A549 (cell line): ENCODE results near the gene C1orf53. TPM values are rescaled to one million over a fixed set of nuclear protein-coding genes. Genes with fewer than 3 reads are reported as not detected.

Experiments used
- ATAC-seq, 2 experiments: fragments of 200-7000 bp in 1 of 2; fragments of >200 bp in 1 of 2; cut with Nextera tagmentation in 1 of 2; cut with Tn5 transposase in 1 of 2; 3 replicates each; pipeline versions ENCODE4 v1.8.0 to v1.9.1; 2018 to 2020; ENCODE audit warnings: mild to moderate bottlenecking in 1 of 2, moderate library complexity in 1 of 2
- CTCF ChIA-PET: fragments of 300-600 bp; sonication (Branson Sonifier 250); formaldehyde crosslinking; extraction: SDS; loops from one replicate; lab custom pipeline; 2021; ENCODE audit warnings: antibody characterized with exemption, inconsistent platforms; lab: Yijun Ruan, JAX
- POLR2A ChIA-PET: fragments of 350-600 bp; formaldehyde crosslinking; extraction: SDS; loops from one replicate; lab custom pipeline; 2021; ENCODE audit warnings: antibody characterized with exemption, inconsistent platforms; lab: Yijun Ruan, JAX
- DNase-seq, 2 experiments: peaks; one replicate each; pipeline versions ENCODE4 v3.0.0 to v3.0.0-alpha.2; 2011 to 2016; ENCODE audit warnings: low read depth in 1 of 2, low spot score in 1 of 2
- FAIRE-seq: peaks from 2 replicates; lab custom pipeline; 2011; peaks lifted over from hg19 to GRCh38; lab: Jason Lieb, UNC
- H3K27ac ChIP-seq, 2 experiments: fragments of >200 bp; sonication (Bioruptor Twin); formaldehyde crosslinking; 3 replicates each; pipeline ENCODE4 v1.5.1; 2016 to 2017
- H3K4me1 ChIP-seq: fragments of >200 bp; sonication (Bioruptor Twin); formaldehyde crosslinking; 3 replicates; pipeline ENCODE4 v1.6.1; 2016
- H3K4me2 ChIP-seq: fragments of >200 bp; sonication (Bioruptor Twin); formaldehyde crosslinking; 3 replicates; pipeline ENCODE4 v1.6.1; 2016
- H3K4me3 ChIP-seq: fragments of >200 bp; sonication (Bioruptor Twin); formaldehyde crosslinking; 3 replicates; pipeline ENCODE4 v1.5.1; 2016
- H3K9me3 ChIP-seq: fragments of >200 bp; sonication (Bioruptor Twin); formaldehyde crosslinking; 3 replicates; pipeline ENCODE4 v1.6.1; 2016
- BHLHE40 ChIP-seq: IDR thresholded peaks from 2 replicates; pipeline ENCODE4 v1.6.1; 2012; ENCODE audit warnings: low read depth, low read length, inconsistent platforms
- ESRRA ChIP-seq: fragments of 150-350 bp; IDR thresholded peaks from 2 replicates; pipeline ENCODE4 v1.6.1; 2014; ENCODE audit warnings: mild to moderate bottlenecking, low read length, borderline replicate concordance
- FOSL2 ChIP-seq, 2 experiments: fragments of 450-650 bp in 1 of 2; fragments of >200 bp in 1 of 2; sonication (Bioruptor Twin) in 1 of 2; formaldehyde crosslinking; IDR thresholded peaks; 2 replicates each; pipeline versions ENCODE4 v1.5.0 to v1.6.1; 2016 to 2020; ENCODE audit warnings: mild to moderate bottlenecking in 1 of 2, moderate library complexity in 1 of 2
- JUNB ChIP-seq: fragments of >200 bp; sonication (Bioruptor Twin); formaldehyde crosslinking; IDR thresholded peaks from 2 replicates; pipeline ENCODE4 v1.6.1; 2016
- MAZ ChIP-seq: fragments of 150-350 bp; IDR thresholded peaks from 2 replicates; pipeline ENCODE4 v1.6.1; 2014; ENCODE audit warnings: antibody characterized with exemption, low read depth, low read length, borderline replicate concordance
- NR3C1 ChIP-seq: fragments of >200 bp; sonication (Bioruptor Twin); formaldehyde crosslinking; IDR thresholded peaks from 3 replicates; pipeline ENCODE4 v1.6.1; 2017
- POLR2A ChIP-seq: IDR thresholded peaks from 2 replicates; pipeline ENCODE4 v1.6.1; 2012; ENCODE audit warnings: mild to moderate bottlenecking, low read length
- POLR2AphosphoS2 ChIP-seq: conservative IDR thresholded peaks from 2 replicates; pipeline ENCODE4 v1.6.1; 2012; ENCODE audit warnings: low read length, improper control_type of control experiment, inconsistent platforms
- RAD21 ChIP-seq, 2 experiments: fragments of >200 bp in 1 of 2; sonication (Bioruptor Twin) in 1 of 2; formaldehyde crosslinking in 1 of 2; IDR thresholded peaks in 1 of 2; conservative IDR thresholded peaks in 1 of 2; 2 replicates in 1 of 2; 3 replicates in 1 of 2; pipeline ENCODE4 v1.6.1; 2012 to 2018; ENCODE audit warnings: inconsistent platforms in 1 of 2
- RCOR1 ChIP-seq: fragments of 150-350 bp; IDR thresholded peaks from 2 replicates; pipeline ENCODE4 v1.6.1; 2014; ENCODE audit warnings: antibody characterized with exemption, low read length, low read depth
- REST ChIP-seq: fragments of 200-600 bp; sonication (generic); IDR thresholded peaks from 2 replicates; pipeline ENCODE4 v1.6.1; 2016; ENCODE audit warnings: antibody characterized with exemption, mild to moderate bottlenecking, moderate library complexity
- RFX5 ChIP-seq: fragments of 450-650 bp; IDR thresholded peaks from 2 replicates; pipeline ENCODE4 v1.7.1; 2014; ENCODE audit warnings: antibody characterized with exemption, mild to moderate bottlenecking, moderate library complexity
- RNF2 ChIP-seq: fragments of 200-600 bp; sonication (generic); IDR thresholded peaks from 2 replicates; pipeline ENCODE4 v1.6.1; 2016; ENCODE audit warnings: low read depth, mild to moderate bottlenecking, antibody characterized with exemption, moderate library complexity, borderline replicate concordance
- SREBF2 ChIP-seq: fragments of 450-650 bp; IDR thresholded peaks from 2 replicates; pipeline ENCODE4 v1.6.1; 2014; ENCODE audit warnings: mild to moderate bottlenecking, moderate library complexity
- TP53 ChIP-seq: fragments of 250-450 bp; sonication (Bioruptor Pico); IDR thresholded peaks from 2 replicates; pipeline ENCODE4 v1.5.0; 2021; ENCODE audit warnings: mild to moderate bottlenecking, moderate library complexity
- ZC3H11A ChIP-seq: fragments of 450-650 bp; IDR thresholded peaks from 2 replicates; pipeline ENCODE4 v1.6.1; 2014; ENCODE audit warnings: antibody characterized with exemption, mild to moderate bottlenecking
- ZSCAN20 ChIP-seq: fragments of 250-450 bp; sonication (Bioruptor Pico); IDR thresholded peaks from 2 replicates; pipeline ENCODE4 v1.8.0; 2022; ENCODE audit warnings: mild to moderate bottlenecking, moderate library complexity
- WGBS: methylation state at CpG from one replicate; pipeline ENCODE4 v1.1.6; 2017; ENCODE audit errors: missing lambda C conversion rate; 5-methylcytosine and 5-hydroxymethylcytosine counted together
- polyA plus RNA-seq, 4 experiments: library from polyadenylated mRNA; depleted of rRNA in 3 of 4; stranded (reverse); fragments of >200 nt; fragmentation: RNase III in 1 of 4; extraction: RNeasy Plus Mini Kit Qiagen cat#74134 plus additional on column Dnase treatment in 1 of 4; gene quantifications; 2 replicates in 3 of 4; 3 replicates in 1 of 4; pipeline ENCODE4 v1.2.3, GENCODE V29; 2011 to 2017
- TF ChIP-seq, protein P1 (sequence below): fragments of >200 bp; sonication (Bioruptor Twin); formaldehyde crosslinking; IDR thresholded peaks from 2 replicates; pipeline ENCODE4 v1.6.1; 2016
- TF ChIP-seq, protein P2 (sequence below): IDR thresholded peaks from 2 replicates; pipeline ENCODE4 v1.6.1; 2012; ENCODE audit warnings: low read depth, borderline replicate concordance

C1orf53 gene
- polyA plus RNA-seq, 2 of the 4 experiments (the other 2 are of a cell fraction): 5.7 to 7.9 TPM

DNA sequence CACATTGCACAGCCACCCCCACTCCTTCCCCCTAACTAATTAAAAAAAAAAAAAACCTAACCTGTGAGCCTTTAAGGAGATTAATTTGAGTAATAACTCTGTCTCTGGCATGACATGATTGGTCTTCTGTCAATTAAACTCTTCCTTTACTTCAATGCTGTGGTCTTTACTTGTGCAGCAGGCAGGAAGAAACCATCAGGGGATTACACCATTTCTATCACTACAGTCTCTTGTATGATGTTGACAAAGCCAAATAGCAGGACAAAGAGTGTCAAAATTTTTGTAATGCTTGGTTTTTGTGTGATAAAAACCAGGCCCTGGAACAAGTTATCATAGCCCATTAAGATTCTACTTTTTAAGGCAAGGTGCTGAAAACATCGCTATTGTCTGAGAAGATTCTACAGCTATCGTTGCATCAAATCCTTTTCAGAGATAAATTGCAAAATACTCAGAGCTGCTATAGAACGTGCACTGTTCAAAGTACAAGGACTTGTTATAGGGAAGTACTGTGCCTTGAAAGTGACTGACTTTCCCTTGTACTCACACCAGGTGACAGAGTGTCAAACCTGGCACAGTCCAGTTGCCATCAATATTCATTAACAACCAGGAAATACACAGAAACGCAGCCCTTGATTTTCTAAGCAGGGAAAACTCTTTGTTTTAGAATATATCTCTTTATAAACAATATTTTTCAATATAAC, 52.4 kb downstream of the C1orf53 start:
- Histone ChIP-seq H3K27ac (peak overlapping the region in 1 of 2 experiments; percentile 35; a peak in 3 of 6 replicates), H3K4me1 (peaks cover 24% of the 10 kb centered on the region), H3K4me2 (peak overlapping the region; percentile 53), H3K9me3 (no peaks in the 10 kb centered on the region), H3K4me3 (no peak overlapping the region)
- CTCF ChIA-PET: no interaction called here
- 35% methylated on average over 4 of the region's 4 CpGs for WGBS
- DNase-seq: peak in 1 of 2 experiments; percentile 6
- POLR2A ChIA-PET: interaction anchor here (1.0 kb wide), 1 partner anchor 172 kb away, joined by 3 read pairs; no protein-coding TSS in a partner anchor
- TF ChIP-seq ZSCAN20 (no peak), BHLHE40 (no peak), SREBF2 (no peak), RNF2 (no peak), TP53 (no peak), MAZ (no peak), POLR2AphosphoS2 (no peak), POLR2A (no peak)
- TF ChIP-seq, protein P1, sequence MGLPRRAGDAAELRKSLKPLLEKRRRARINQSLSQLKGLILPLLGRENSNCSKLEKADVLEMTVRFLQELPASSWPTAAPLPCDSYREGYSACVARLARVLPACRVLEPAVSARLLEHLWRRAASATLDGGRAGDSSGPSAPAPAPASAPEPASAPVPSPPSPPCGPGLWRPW: no peak
- TF ChIP-seq, all 56 proteins: peak for 0
- no peak for ATAC-seq
- FAIRE-seq: no peak

DNA sequence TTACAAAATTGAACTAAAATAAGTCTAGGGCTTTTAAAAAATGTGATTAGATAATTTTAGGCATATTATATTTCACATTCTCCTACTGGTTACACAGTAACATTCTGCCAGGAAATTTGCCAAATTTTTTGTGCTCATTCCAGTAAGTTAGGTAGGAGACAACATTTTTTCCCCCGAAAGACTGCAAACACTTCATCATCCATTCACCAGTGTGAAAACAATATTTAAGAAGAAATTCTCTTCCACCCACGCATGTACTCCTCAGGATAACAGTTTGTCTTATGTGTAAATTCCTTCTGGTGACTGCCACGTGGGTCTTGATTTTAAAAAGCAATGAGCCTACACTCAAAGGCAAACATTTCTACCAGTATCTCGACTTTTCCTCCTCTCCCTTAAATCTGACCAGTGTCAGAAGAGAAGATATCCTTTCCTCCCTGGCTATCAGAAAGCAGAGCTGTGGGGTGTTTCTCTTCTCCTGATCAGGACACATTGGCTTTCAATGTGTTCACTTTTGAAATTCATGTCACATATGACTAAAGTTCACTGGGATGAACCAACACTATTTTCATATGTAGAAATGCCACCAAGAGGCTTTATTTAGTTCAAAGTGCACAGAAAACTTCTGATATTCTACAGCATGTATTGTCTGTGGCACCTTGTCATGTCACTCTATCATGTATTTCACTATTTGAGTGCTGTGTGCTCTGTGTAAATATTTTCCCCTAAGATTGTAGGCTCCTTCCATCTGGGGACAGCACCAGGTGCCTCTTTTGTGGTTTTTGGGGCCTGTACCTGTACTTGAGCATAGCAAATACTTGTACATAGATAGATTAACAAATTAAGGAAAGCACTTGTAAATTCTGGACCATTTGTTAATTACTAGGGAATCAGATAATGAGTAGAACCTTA, 53.3 kb downstream of the C1orf53 start:
- CTCF ChIA-PET: no interaction called here
- 16% methylated on average over 4 of the region's 4 CpGs for WGBS
- peak overlapping the region; percentile 53 for H3K4me2 ChIP-seq
- POLR2A ChIA-PET: no interaction called here
- no peak for ATAC-seq
- no peak for FAIRE-seq
- H3K9me3 ChIP-seq: no peaks in the 10 kb centered on the region
- peaks cover 24% of the 10 kb centered on the region for H3K4me1 ChIP-seq
- DNase-seq: no peak
- TF ChIP-seq RFX5: no peak
- no peak for TF ChIP-seq RCOR1
- TF ChIP-seq RAD21 (conservative IDR thresholded peaks at IDR 0.05 in 1 of 2, IDR thresholded peaks at IDR 0.05 in 1 of 2): no peak
- TF ChIP-seq ZC3H11A: no peak
- no peak for TF ChIP-seq REST
- TF ChIP-seq JUNB: no peak
- no peak for TF ChIP-seq MAZ
- TF ChIP-seq, protein P2, sequence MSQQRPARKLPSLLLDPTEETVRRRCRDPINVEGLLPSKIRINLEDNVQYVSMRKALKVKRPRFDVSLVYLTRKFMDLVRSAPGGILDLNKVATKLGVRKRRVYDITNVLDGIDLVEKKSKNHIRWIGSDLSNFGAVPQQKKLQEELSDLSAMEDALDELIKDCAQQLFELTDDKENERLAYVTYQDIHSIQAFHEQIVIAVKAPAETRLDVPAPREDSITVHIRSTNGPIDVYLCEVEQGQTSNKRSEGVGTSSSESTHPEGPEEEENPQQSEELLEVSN: no peak
- TF ChIP-seq ESRRA: no peak
- TF ChIP-seq NR3C1: no peak
- no peak for TF ChIP-seq FOSL2 (IDR thresholded peaks at IDR 0.05)
- TF ChIP-seq FOSL2 (CRISPR knock-in tag; IDR thresholded peaks at IDR 0.05): no peak
- peak overlapping the region; percentile 47 to 48; a peak in 5 of 6 replicates for H3K27ac ChIP-seq
- H3K4me3 ChIP-seq: no peak overlapping the region

Other genes starting within 250 kb of the C1orf53 start
- gene DENND1B, start 127.2 kb upstream of the C1orf53 start, polyA plus RNA-seq (2011; rRNA removed): 10.5 and 11.6 TPM in 2 replicates
- 2.8 to 3.5 TPM (median 2.9 TPM) in 3 replicates for gene DENND1B, start 127.2 kb upstream of the C1orf53 start, polyA plus RNA-seq (2017; fragmentation: RNase III; extraction: RNeasy Plus Mini Kit Qiagen cat#74134 plus additional on column Dnase treatment)
- gene LHX9, start 14.7 kb downstream of the C1orf53 start, polyA plus RNA-seq (2011; rRNA removed): 0.91 and 1.3 TPM in 2 replicates
- 0.05 to 0.21 TPM (median 0.08 TPM) in 3 replicates for gene LHX9, start 14.7 kb downstream of the C1orf53 start, polyA plus RNA-seq (2017; fragmentation: RNase III; extraction: RNeasy Plus Mini Kit Qiagen cat#74134 plus additional on column Dnase treatment)